Activated CD4-positive, CD25-positive, alpha-beta regulatory T cell (primary cell): ENCODE data around the gene VPS13D.

ENCODE experiments used
- DNase-seq, 4 experiments: peaks; one replicate each; lab custom pipeline; 2025; lab: John Stamatoyannopoulos, UW

Gene VPS13D

DNA sequence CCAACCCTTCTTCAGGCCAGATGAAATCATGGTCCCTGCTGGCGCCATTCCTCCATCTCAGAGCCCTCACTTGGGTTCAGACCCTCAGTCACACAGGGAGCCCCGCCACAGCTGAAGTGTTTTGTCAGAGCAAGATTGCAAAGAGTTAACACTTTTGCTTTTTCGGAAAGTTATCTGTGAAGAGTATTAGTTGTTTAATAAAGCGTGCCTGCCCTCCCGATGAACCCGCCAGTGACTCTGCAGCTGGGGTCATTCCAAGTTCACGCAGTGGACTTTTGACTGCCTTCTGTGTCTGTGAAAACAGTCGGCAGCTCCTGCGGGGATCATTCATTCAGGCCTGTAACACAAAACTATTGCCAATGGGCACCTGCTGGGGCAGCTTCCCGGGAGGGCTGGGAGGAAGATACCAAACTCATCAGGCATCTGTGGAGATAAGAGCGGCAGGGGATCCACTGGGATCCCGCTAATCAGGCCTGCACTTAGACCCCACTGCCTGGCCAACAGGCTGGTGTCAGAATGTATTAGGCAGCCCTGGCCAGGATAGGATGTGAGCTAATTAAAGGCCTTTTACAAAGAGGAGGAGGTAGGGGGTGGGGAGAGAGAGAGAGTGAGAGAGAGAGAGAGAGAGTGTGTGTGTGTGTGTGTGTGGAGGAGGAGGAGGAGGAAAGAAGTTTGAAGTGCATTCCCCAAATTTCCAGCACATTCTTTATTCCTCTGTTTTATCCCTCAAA lies 203.7 kb downstream of the VPS13D start:
- DNase-seq: no peak

DNA sequence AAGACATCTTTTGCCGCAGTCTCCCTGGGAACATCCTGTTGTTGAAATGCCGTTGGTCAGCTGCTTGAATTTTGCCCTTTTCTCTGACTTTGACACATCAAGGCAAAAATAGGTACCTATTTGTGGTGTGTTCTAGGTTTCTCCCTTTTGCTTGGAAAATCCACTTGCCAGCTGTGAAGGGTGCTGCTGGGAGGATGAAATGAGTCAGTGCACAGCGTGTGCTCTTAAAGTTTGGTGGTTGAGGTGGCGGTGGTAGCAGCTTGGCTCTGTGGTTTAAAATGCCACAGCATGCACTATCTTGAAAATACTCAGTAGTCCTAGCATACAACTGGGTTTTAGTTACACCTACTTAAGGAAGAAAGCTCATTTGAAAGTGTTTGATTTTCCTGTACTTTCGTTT lies 204.3 kb downstream of the VPS13D start:
- no peak for DNase-seq

DNA sequence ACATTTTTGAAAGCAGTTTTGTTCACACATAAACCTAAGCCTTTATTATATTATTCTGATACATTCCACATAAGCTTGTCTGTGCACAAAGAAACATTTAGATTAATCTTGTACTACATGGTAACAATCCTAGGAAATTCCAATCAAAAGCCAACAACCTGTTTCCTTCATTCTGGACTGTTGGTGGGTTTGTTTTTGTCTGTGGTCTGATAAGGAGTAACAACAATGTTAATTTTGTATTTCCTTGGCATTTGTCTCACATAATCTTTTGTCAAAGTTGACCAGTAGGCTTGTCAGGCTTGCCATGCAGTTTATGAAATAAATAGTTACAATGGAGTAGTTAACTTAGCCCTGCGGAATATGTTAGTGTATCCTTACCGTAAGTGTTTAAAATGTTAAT lies 204.9 kb downstream of the VPS13D start:
- no peak for DNase-seq

DNA sequence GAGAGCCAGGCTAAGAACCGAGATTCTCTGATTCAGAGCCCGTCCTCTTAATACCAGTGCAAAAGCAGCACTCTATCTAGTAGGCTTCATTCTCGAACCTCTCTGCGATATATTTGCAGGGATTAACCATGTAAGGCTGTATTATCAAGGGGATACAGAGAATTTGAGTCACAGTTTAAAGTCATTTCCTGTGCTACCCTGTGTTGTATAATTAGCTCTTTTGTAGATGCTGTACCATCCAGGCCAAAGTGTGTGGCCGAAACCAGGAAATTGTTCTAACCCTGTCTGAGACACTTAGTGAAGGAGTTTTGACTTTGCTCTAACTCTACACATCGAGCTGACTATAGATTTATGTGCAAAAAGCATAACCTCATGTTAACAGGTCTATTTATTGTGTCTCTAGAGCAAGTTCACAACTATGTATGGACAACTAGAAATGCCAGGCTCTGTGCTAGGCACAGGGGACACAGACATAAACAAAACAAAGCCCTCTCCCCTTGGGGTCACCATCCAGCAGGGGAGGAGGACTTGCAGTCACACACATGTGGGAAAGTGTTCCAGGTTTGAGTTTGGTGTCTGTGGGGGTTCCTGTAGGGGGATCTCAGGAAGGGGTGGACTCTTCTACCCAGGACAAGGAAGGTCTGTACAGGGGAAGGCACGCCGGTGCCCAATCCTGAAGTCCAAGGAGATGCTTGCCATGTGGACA lies 206.0 kb downstream of the VPS13D start:
- no peak for DNase-seq

DNA sequence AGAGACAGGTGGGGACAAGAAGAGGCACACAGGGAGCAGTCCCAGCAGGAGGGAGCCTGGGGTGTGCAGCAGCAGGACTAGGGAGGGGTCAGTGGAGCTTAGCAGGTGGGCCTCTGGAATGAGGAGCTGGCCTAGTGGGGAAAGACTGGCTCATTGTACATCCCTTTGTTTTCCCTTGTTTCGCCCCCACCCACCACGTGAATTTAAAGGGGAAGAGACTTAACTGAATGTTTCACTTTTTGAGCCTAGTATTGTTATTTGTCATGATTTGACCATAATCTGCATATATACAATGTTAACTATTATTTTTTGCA lies 206.5 kb downstream of the VPS13D start:
- no peak for DNase-seq

DNA sequence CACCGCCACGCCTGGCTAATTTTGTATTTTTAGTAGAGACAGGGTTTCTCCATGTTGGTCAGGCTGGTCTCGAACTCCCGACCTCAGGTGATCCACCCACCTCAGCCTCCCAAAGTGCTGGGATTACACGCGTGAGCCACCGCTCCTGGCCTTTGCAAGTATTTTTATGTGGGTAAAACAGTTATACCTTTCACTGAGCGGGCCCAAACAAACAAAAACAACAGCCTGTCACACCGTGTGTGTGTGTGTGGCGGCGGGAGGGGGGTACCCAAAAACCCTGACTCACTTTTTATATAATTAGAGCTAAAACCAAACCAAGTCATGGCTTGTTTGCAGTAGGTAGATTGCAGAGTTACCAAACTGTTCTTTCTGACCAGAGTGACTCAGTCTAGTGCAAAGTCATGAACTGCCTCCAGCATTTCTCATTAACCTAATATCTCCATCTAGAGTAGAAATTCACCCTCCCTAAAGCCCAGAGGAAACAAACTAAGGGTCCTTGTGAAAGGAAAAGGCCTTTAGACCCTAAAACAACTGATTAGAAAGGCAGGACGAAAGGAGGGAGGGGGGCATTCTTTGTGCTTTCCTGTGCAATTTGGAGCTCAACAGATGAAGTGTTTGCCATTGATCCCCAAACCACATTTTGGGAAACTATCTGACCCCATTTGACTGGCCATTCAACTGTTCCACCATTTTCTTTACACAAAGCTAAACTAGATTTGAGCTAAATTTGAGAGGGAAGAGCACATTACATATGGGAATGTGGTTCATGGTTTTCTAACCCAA lies 207.2 kb downstream of the VPS13D start:
- DNase-seq: no peak

DNA sequence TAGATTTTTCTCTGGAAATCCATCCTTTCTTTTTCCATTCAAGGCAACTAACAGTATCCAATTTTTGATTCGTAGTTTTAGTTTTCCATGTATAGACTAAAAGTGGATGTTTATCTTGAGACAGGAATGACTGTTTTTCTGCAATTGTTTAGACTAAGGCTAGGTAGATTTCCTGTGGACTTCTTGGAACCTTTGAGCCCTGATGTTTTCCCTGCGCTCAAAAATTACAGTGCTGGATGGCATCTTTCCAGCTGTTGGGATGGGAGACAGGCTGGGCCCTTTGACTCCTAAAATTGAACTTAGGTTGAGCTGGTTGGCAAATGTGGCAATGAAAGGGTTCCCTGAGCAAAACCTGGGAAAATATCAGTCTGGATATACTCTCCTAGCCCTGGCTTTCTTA lies 207.8 kb downstream of the VPS13D start:
- DNase-seq: no peak

DNA sequence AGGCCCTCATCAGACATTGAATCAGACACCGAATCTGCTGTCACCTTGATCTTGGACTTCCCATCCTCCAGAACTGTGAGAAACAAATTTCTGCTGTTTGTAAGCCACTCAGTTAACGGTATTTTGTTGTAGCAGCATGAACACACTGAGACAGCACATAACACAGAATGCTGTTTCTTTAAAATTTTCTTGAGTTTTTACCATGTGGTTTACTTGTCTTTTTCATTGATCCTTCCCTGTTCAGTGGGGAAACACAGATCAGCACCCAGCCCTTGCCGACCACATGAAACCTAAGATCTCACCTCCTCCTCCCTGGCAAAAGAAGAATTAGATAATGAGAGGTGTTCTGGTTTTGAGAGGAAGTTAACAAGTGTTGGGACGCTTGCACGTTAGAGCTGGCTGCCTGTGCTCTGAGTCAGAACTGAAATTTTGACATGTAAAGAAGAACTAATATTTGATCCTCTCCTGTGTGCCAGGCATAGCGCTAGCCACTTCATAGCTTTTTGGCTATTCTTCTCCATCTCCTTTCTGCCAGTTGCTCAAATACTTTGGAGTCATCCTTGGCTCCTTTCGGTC lies 208.6 kb downstream of the VPS13D start:
- DNase-seq: no peak

DNA sequence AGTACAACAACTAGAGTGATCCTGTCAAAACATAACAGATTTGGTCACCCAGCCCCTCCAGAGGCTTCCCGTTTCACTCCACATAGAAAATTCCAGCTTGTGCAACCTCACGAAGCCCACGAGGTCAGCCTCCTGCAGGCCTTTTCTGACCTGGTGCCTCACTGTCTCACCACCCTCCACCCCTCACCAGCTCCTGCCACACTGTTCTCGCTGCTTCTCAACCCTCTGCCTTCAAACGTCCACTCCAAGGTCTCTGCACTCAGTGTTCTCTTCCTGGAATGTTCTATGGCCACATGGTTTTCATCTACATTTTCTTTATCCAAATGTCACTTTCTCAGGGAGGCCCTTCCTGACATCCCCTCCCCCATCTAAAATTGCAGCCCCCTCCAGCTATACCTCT lies 209.2 kb downstream of the VPS13D start:
- no peak for DNase-seq

DNA sequence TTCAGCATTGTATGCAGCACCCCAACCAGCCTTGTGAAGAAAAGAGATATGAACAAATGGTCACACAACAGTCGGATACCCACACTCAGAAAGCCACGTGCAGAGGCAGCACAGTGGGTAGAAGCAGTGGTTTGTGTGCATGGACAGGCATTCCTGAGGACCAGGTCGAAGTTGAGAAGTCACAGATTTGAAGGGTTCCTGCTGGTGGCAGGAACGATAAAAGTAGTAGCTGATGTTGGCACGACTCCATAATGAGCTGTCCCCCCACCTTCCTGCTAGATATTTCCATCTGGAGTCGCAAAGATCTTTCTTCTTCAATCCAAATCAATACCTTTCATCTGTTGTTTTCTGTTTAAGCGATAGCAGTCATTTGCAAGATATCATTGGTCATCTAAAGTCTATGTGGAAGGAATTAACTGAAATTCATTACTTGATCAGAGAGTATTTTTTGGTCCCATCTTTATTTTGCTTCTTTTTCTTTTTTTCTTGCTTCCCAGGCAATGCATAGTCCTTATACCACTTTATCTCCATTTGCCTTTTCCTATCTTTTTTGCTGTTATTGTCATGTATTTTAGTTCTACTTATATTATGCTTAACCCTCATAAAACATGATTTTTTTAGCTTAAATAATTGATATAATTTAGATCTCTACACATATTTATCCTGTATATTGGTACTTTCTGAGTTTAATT lies 211.7 kb downstream of the VPS13D start:
- no peak for DNase-seq

DNA sequence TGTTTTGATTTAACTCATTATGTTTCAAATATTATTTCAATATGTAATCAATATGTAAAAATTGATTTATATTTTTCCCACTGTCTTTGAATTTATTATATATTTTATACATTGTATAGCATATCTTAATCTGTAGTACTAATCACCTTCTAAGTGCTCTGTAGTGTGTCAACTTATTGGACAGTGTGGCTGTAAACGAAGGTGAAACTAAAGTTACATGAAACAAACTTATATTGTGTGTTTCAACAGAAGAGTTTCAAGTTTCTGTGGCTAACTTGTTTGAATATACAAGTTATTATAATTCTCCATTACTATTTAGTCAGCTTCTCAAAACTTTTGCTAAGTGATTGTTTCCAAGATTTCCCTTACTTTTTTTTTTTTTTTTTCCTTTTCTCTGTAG lies 212.4 kb downstream of the VPS13D start:
- DNase-seq: no peak

DNA sequence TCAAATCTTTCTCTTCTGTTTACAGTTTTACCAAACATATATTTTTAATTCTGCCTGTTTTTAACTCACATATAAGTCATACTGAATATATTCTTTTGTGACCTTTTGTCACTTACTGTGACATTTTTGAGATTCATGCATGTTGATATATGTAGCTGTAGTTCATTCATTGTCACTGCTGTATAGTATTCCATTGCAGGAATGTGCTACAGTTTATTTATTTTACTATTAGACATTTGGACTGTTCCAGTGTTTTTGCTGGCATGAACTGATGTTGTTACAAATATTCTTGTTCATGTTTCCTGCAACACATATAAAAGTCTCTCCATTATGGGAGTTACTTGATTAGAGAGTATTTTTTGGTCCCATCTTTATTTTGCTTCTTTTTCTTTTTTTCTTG lies 213.3 kb downstream of the VPS13D start:
- DNase-seq: no peak

DNA sequence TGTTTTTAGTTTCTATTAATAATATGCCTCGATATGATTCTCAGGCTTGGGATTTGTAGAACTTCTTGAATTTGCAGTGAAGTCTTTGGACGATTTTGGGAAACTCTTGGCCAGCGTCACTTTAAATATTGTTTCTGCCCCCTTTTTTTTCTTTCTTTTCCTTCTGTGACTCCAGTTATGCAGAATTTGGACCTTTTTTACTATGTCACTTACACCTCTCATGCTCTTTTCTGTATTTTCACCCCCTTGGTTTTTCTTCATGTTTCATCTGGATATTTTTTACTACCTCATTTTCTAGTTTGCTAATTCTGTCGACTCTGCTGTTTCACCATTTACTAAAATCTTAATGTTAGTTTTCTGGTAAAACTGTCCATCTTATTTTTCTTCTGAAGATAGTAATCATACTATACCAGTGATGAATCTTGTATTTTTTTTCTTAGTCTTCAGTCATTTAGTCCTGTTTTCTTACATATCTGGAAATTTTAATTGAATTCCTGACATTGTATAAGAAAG lies 214.6 kb downstream of the VPS13D start:
- DNase-seq: no peak

DNA sequence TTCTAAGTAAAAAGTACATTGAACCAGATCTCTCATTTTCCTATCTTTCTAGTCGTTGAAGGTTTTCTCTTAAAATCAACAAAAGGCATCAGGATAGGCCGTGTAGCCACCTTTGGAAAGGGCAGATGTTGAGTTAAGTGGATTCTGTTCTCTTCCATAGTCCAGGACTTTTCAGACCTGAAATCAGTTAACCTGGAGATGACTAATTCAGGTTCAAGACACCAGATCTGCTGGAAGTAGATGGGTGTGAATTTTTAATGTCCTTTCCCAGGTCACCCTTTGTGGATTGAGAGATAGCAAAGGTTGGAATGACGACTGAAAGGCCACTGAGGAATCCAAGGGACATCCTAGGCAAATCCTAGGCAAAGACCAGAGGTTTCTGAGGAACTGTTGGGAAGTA lies 215.4 kb downstream of the VPS13D start:
- DNase-seq: no peak

DNA sequence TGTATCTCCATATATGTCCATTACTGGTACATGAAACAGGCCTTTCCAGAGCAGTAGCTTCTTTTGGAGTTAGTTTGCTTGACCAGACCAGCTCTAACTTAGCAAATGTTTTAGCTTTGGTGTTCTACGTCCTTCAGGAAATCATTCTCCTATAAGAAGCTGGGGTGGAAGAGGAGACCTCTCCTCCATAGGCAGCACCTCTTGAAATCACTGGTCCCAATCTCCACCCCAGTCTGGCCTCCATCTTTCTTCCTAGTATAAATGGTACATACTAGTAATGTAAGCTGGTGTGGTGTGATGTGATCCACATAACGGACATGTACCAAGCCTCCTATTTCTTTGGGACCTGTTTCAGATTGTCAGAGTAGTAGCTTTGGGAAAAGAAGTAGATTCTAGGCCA lies 216.8 kb downstream of the VPS13D start:
- no peak for DNase-seq

DNA sequence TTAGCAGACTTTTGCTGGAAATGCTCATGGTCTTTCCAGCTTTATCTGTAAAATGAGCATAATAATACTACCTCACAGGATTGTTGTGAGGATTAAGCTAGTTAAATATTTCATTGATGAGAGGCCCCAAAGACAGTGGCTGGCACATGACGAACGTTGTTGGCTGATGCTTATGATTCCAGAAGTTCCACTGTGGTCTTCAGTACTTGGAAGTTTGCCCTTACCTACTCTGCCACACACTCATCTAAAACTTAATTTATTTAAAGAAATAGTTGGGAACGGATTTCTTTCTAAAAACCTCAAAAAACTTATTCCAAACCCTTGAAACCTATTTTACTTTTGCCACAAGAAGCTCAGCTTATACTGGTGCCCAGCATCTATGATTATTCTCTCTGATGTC lies 217.5 kb downstream of the VPS13D start:
- DNase-seq: no peak

DNA sequence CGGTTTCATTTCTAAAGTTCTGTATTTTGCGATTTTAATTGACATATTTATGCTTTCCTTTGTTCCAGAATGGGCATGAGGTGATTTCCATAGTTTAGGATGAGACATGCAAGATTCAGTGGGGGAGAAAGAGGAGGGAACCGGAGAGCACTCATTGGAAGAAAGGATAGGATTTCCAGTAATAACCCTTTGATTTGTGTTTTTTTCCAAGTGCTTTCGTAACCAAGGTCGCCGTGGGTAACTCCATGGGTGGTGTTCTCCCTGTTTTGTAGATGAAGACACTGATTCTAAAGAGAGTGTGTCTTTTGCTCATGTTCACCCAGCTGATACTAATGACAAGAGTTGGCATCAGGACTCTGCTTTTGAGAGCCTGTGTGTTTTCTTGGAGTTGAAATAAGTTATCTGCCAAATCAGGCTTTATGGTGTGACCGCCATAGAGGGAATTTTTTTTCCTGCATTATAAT lies 218.1 kb downstream of the VPS13D start:
- DNase-seq: no peak

DNA sequence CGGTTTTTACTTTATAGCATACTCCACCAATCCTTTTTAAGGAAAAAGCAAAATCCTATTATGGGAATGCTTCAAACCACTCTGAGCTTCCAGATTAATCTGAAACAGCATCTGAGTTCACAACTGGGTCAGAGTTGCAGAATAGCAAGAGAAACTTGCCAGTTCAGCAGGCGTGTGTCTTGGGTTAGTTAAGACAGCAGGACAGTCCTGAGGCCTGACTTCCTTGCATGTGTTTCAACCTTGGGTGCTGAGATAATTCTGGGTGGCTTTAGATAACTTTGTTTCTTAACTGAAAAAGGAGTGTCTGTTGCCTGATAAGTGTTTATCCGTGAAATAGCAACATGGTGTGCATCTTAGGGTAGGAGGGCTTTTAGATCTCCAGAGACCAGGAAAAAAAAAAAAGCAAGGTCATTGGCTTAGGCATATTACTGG lies 218.9 kb downstream of the VPS13D start:
- DNase-seq: no peak

DNA sequence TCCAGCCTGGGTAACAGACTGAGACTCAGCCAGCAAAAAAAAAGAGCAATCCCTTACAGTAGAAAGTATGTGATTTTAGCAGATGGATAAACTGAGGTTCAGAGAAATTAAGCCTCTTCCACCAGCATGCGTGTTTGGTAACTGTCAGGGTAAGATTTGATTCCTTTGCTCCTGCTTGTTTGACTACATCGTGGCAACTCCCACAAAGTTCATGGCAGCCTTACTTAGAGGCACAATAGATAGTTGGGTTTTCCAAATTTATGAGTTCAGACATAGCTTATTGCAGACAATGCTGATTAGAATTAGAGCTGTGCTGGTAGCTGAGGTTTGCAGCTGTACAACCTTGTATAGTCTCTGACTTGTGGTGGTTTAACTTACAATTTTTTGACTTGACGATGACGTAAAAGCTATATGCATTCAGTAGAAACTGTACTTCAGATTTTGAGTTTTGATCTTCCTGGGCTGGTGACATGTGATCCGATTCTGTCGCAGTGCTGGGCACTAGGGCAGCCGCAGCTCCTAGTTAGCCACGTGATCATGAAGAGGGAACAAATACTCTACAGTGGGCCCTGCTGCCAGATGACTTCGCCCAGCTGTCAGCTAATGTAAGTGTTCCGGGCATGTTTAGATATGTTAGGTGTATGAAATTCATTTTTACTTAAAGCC lies 220.4 kb downstream of the VPS13D start:
- no peak for DNase-seq

DNA sequence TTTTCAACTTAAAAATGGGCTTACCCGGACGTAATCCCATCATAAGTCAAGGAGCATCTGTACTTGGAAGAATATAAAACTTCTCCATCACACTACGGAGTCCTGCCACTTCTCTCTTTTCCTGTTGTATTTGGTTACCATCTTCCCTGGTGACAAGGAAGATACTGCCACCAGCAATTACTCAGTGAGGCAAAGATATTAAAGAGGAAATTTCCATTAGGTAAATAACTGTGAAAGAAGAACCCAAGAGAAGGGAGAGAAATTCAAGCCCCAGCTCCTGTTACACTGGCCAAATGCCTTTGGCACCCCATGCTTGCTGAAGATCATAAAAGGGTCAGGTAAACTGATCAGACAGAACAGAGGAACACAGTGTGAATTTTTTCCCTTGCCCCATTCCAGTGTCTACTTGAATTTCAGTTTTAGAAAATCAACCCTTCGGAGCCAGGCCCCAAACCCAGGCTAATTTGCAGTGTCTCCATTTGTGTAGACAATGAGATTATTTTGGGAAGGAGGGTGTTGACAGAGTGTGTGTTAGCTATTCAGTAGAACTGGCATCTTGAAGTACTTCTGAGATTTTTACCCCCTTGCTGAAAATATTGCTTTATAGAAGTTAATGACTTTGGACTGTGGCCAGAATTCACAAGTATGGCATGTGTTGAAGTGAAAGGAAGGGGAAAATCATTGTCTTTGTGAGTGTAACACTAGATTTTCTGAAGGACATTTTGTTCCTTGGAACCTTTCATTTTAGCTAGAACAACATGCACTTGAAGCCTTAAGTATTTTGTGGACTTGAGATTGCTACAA lies 221.1 kb downstream of the VPS13D start:
- DNase-seq: no peak

DNA sequence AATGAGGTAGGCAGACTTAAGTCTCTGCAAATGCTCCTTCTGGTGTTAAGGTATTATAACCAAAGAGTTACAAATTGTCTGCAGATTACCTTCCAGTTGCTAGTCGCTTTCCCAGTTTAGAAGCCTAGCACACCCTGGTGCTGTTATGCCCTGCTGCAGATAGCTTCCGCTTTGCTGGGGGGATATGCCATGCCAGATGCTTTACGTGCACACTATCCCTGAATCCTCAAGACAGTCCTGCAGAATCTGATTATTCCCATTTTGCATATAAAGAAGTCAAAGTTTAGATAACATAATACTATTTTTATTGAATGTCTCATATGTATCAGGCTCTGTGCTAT lies 221.7 kb downstream of the VPS13D start:
- no peak for DNase-seq
